ENCODE measurements around the gene EMID1.

Gene EMID1

GRCh38 chr22:29288837-29289236, 83.1 kb downstream of the EMID1 start:
- Histone ChIP-seq H3K9me3 (ENCODE audit: control insufficient read depth in 5 of 5, low read length in 5 of 5) (no peaks in the 10 kb centered on the region), H3K27ac (ENCODE audit: low read depth, low read length) (no peak overlapping the region), H3K9ac (ENCODE audit: low read length in 5 of 5) (no peak overlapping the region), H3K4me3 (ENCODE audit: low read depth in 1 of 5, low read length in 5 of 5) (no peak overlapping the region), H3K36me3 (ENCODE audit: control insufficient read depth in 5 of 5, insufficient read depth in 5 of 5, low read length in 5 of 5) (peaks cover 49 to 98% (median 89%) of the 10 kb centered on the region in 5 donors), H3K27me3 (ENCODE audit: control insufficient read depth in 5 of 5, insufficient read depth in 4 of 5, low read length in 5 of 5) (no peaks in the 10 kb centered on the region), H3K4me1 (ENCODE audit: control insufficient read depth in 5 of 5, insufficient read depth in 5 of 5, low read length in 5 of 5) (peaks cover 0 to 6% (median 0%) of the 10 kb centered on the region in 5 donors)

DNA sequence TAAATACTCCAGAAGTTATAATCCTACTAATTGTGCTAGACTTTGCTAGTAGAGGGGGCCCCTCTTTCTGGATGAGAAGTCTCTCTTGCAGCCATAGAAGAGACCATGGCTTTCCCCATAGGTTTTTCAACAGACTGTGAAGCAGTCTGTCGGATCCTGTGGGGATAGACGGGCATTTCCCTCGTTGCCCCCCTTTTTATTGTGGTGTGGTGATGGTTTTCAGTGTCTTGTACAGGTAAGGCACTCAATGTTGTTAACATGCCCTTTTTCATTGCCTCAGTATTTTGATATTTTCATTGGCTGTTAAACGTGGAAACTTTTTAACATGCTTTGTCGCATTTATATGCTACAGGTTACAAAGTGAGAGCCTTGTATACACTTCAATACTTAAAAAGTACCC, 84.4 kb downstream of the EMID1 start:
- peaks cover 45 to 98% (median 90%) of the 10 kb centered on the region in 5 donors for H3K36me3 ChIP-seq (ENCODE audit: control insufficient read depth in 5 of 5, insufficient read depth in 5 of 5, low read length in 5 of 5)
- no peak overlapping the region for H3K27ac ChIP-seq (ENCODE audit: low read depth, low read length)
- no peaks in the 10 kb centered on the region for H3K27me3 ChIP-seq (ENCODE audit: control insufficient read depth in 5 of 5, insufficient read depth in 4 of 5, low read length in 5 of 5)
- peaks cover 0 to 6% (median 0%) of the 10 kb centered on the region in 5 donors for H3K4me1 ChIP-seq (ENCODE audit: control insufficient read depth in 5 of 5, insufficient read depth in 5 of 5, low read length in 5 of 5)
- H3K4me3 ChIP-seq (ENCODE audit: low read depth in 1 of 5, low read length in 5 of 5) = no peak overlapping the region
- H3K9ac ChIP-seq (ENCODE audit: low read length in 5 of 5) = no peak overlapping the region
- no peaks in the 10 kb centered on the region for H3K9me3 ChIP-seq (ENCODE audit: control insufficient read depth in 5 of 5, low read length in 5 of 5)

- Histone ChIP-seq H3K36me3 (ENCODE audit: control insufficient read depth in 5 of 5, insufficient read depth in 5 of 5, low read length in 5 of 5) (peaks cover 45 to 98% (median 90%) of the 10 kb centered on the region in 5 donors), H3K27me3 (ENCODE audit: control insufficient read depth in 5 of 5, insufficient read depth in 4 of 5, low read length in 5 of 5) (no peaks in the 10 kb centered on the region), H3K9me3 (ENCODE audit: control insufficient read depth in 5 of 5, low read length in 5 of 5) (no peaks in the 10 kb centered on the region), H3K9ac (ENCODE audit: low read length in 5 of 5) (no peak overlapping the region), H3K27ac (ENCODE audit: low read depth, low read length) (no peak overlapping the region), H3K4me3 (ENCODE audit: low read depth in 1 of 5, low read length in 5 of 5) (no peak overlapping the region), H3K4me1 (ENCODE audit: control insufficient read depth in 5 of 5, insufficient read depth in 5 of 5, low read length in 5 of 5) (peaks cover 0 to 6% (median 0%) of the 10 kb centered on the region in 5 donors)
Measured at GRCh38 chr22:29291215-29291614, 85.5 kb downstream of the EMID1 start.

- Histone ChIP-seq H3K9ac (ENCODE audit: low read length in 5 of 5) (no peak overlapping the region), H3K4me1 (ENCODE audit: control insufficient read depth in 5 of 5, insufficient read depth in 5 of 5, low read length in 5 of 5) (peaks cover 0 to 6% (median 0%) of the 10 kb centered on the region in 5 donors), H3K36me3 (ENCODE audit: control insufficient read depth in 5 of 5, insufficient read depth in 5 of 5, low read length in 5 of 5) (peaks cover 48 to 100% (median 92%) of the 10 kb centered on the region in 5 donors), H3K9me3 (ENCODE audit: control insufficient read depth in 5 of 5, low read length in 5 of 5) (no peaks in the 10 kb centered on the region), H3K4me3 (ENCODE audit: low read depth in 1 of 5, low read length in 5 of 5) (no peak overlapping the region), H3K27ac (ENCODE audit: low read depth, low read length) (no peak overlapping the region), H3K27me3 (ENCODE audit: control insufficient read depth in 5 of 5, insufficient read depth in 4 of 5, low read length in 5 of 5) (no peaks in the 10 kb centered on the region)
Measured at GRCh38 chr22:29292379-29292778, 86.7 kb downstream of the EMID1 start.

- Histone ChIP-seq H3K4me1 (ENCODE audit: control insufficient read depth in 5 of 5, insufficient read depth in 5 of 5, low read length in 5 of 5) (peaks cover 0 to 18% (median 14%) of the 10 kb centered on the region in 5 donors), H3K9ac (ENCODE audit: low read length in 5 of 5) (no peak overlapping the region), H3K9me3 (ENCODE audit: control insufficient read depth in 5 of 5, low read length in 5 of 5) (no peaks in the 10 kb centered on the region), H3K4me3 (ENCODE audit: low read depth in 1 of 5, low read length in 5 of 5) (no peak overlapping the region), H3K36me3 (ENCODE audit: control insufficient read depth in 5 of 5, insufficient read depth in 5 of 5, low read length in 5 of 5) (peaks cover 8 to 80% (median 67%) of the 10 kb centered on the region in 5 donors), H3K27ac (ENCODE audit: low read depth, low read length) (no peak overlapping the region), H3K27me3 (ENCODE audit: control insufficient read depth in 5 of 5, insufficient read depth in 4 of 5, low read length in 5 of 5) (no peaks in the 10 kb centered on the region)
Measured at GRCh38 chr22:29298641-29299040, 92.9 kb downstream of the EMID1 start.

DNA sequence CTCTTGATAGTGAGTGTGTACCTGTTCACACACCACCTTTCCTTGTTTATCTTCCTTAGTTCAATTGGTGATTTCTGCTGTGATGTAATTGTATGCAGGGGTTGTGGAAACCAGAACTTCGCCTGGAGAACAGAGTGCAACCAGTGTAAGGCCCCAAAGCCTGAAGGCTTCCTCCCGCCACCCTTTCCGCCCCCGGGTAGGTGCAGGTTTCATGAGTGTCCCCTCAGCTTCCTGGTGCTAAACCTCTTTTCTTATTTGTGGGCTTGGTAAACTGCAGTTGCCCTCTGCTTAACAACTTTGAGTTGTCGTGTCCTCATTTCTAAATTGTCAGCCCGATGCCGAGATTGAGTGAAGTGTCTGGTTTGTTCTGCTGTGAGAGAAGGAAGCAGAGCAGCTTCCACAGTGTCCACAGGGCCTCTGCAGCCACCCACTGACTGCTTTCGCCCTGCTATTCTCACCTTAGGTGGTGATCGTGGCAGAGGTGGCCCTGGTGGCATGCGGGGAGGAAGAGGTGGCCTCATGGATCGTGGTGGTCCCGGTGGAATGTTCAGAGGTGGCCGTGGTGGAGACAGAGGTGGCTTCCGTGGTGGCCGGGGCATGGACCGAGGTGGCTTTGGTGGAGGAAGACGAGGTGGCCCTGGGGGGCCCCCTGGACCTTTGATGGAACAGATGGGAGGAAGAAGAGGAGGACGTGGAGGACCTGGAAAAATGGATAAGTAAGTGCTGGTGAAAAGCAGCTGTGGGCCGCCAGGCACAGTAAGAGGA, 93.6 kb downstream of the EMID1 start:
- H3K4me3 ChIP-seq (ENCODE audit: low read depth in 1 of 5, low read length in 5 of 5) = no peak overlapping the region
- no peak overlapping the region for H3K27ac ChIP-seq (ENCODE audit: low read depth, low read length)
- H3K27me3 ChIP-seq (ENCODE audit: control insufficient read depth in 5 of 5, insufficient read depth in 4 of 5, low read length in 5 of 5) = no peaks in the 10 kb centered on the region
- H3K9ac ChIP-seq (ENCODE audit: low read length in 5 of 5) = no peak overlapping the region
- peaks cover 0 to 18% (median 14%) of the 10 kb centered on the region in 5 donors for H3K4me1 ChIP-seq (ENCODE audit: control insufficient read depth in 5 of 5, insufficient read depth in 5 of 5, low read length in 5 of 5)
- no peaks in the 10 kb centered on the region for H3K9me3 ChIP-seq (ENCODE audit: control insufficient read depth in 5 of 5, low read length in 5 of 5)
- peaks cover 8 to 74% (median 62%) of the 10 kb centered on the region in 5 donors for H3K36me3 ChIP-seq (ENCODE audit: control insufficient read depth in 5 of 5, insufficient read depth in 5 of 5, low read length in 5 of 5)

DNA sequence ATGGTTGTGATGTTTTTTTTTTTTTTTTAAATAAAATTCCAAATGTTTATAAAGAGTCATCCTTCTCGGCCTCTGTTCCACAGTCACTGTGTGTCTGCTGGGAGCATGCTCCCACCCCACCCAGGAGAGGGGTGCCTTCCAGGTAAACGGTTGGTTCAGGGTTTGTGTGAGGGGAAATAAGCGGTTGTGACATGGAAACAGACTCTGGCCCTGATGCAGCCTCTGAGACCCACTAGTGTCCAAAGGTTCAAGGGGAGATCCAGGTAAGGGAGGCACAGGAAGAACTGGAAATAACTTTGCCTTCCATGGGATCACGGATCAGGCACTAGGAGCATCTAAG, 94.7 kb downstream of the EMID1 start:
- Histone ChIP-seq H3K9ac (ENCODE audit: low read length in 5 of 5) (no peak overlapping the region), H3K36me3 (ENCODE audit: control insufficient read depth in 5 of 5, insufficient read depth in 5 of 5, low read length in 5 of 5) (peaks cover 6 to 63% (median 56%) of the 10 kb centered on the region in 5 donors), H3K27ac (ENCODE audit: low read depth, low read length) (no peak overlapping the region), H3K9me3 (ENCODE audit: control insufficient read depth in 5 of 5, low read length in 5 of 5) (no peaks in the 10 kb centered on the region), H3K4me1 (ENCODE audit: control insufficient read depth in 5 of 5, insufficient read depth in 5 of 5, low read length in 5 of 5) (peaks cover 0 to 18% (median 14%) of the 10 kb centered on the region in 5 donors), H3K27me3 (ENCODE audit: control insufficient read depth in 5 of 5, insufficient read depth in 4 of 5, low read length in 5 of 5) (no peaks in the 10 kb centered on the region), H3K4me3 (ENCODE audit: low read depth in 1 of 5, low read length in 5 of 5) (no peak overlapping the region)

DNA sequence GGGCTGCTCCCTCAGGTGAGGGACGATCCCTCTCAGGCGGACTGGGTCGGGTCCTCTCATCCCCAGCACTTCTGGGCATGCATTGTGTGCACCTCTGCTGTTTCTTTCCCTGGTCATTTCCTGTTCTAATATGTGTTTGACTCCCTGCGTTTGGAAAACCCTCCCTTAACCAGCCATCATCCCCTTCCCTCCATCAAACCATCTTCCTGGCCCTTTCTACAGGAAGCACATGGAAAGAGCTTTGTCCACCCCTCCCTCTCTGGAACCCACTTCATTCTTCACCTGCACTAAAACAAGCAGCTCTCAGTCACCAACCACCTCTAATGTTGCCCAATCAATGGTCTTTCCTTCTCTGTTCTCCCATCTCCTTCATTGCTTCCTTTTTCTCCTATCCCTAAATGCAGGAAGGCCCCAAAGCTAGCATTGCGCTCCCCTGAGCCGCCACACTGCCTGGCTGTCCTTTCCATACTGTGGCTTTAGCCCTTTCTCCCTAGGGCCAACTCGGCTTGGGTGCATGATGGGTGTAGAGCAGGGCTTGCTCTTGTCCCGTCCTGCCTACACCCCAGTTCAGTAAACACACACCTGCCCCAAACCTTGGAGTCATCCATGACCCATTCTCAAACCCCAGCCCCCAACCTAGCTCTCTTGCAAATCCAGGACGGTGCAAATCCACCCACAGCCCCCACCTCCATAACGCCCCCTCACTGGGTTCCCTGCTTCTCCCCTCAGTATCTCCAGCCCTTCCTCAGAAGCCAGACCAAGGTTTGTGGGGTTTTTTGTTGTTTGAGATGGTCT, 95.3 kb downstream of the EMID1 start:
- no peak overlapping the region for H3K27ac ChIP-seq (ENCODE audit: low read depth, low read length)
- H3K36me3 ChIP-seq (ENCODE audit: control insufficient read depth in 5 of 5, insufficient read depth in 5 of 5, low read length in 5 of 5) = peaks cover 4 to 57% (median 50%) of the 10 kb centered on the region in 5 donors
- H3K9me3 ChIP-seq (ENCODE audit: control insufficient read depth in 5 of 5, low read length in 5 of 5) = no peaks in the 10 kb centered on the region
- no peaks in the 10 kb centered on the region for H3K27me3 ChIP-seq (ENCODE audit: control insufficient read depth in 5 of 5, insufficient read depth in 4 of 5, low read length in 5 of 5)
- H3K4me1 ChIP-seq (ENCODE audit: control insufficient read depth in 5 of 5, insufficient read depth in 5 of 5, low read length in 5 of 5) = peaks cover 2 to 20% (median 17%) of the 10 kb centered on the region in 5 donors
- no peak overlapping the region for H3K9ac ChIP-seq (ENCODE audit: low read length in 5 of 5)
- H3K4me3 ChIP-seq (ENCODE audit: low read depth in 1 of 5, low read length in 5 of 5) = no peak overlapping the region

- Histone ChIP-seq H3K9me3 (ENCODE audit: control insufficient read depth in 5 of 5, low read length in 5 of 5) (no peaks in the 10 kb centered on the region), H3K4me3 (ENCODE audit: low read depth in 1 of 5, low read length in 5 of 5) (no peak overlapping the region), H3K9ac (ENCODE audit: low read length in 5 of 5) (no peak overlapping the region), H3K27me3 (ENCODE audit: control insufficient read depth in 5 of 5, insufficient read depth in 4 of 5, low read length in 5 of 5) (no peaks in the 10 kb centered on the region), H3K27ac (ENCODE audit: low read depth, low read length) (no peak overlapping the region), H3K4me1 (ENCODE audit: control insufficient read depth in 5 of 5, insufficient read depth in 5 of 5, low read length in 5 of 5) (peaks cover 2 to 27% (median 22%) of the 10 kb centered on the region in 5 donors), H3K36me3 (ENCODE audit: control insufficient read depth in 5 of 5, insufficient read depth in 5 of 5, low read length in 5 of 5) (peaks cover 0 to 49% (median 41%) of the 10 kb centered on the region in 5 donors)
Measured at GRCh38 chr22:29301716-29302401, 96.2 kb downstream of the EMID1 start.

- Histone ChIP-seq H3K27me3 (ENCODE audit: control insufficient read depth in 5 of 5, insufficient read depth in 4 of 5, low read length in 5 of 5) (no peaks in the 10 kb centered on the region), H3K9me3 (ENCODE audit: control insufficient read depth in 5 of 5, low read length in 5 of 5) (no peaks in the 10 kb centered on the region), H3K4me3 (ENCODE audit: low read depth in 1 of 5, low read length in 5 of 5) (no peak overlapping the region), H3K4me1 (ENCODE audit: control insufficient read depth in 5 of 5, insufficient read depth in 5 of 5, low read length in 5 of 5) (peaks cover 2 to 28% (median 24%) of the 10 kb centered on the region in 5 donors), H3K36me3 (ENCODE audit: control insufficient read depth in 5 of 5, insufficient read depth in 5 of 5, low read length in 5 of 5) (peaks cover 0 to 44% (median 37%) of the 10 kb centered on the region in 5 donors), H3K9ac (ENCODE audit: low read length in 5 of 5) (no peak overlapping the region), H3K27ac (ENCODE audit: low read depth, low read length) (no peak overlapping the region)
Measured at GRCh38 chr22:29302402-29302680, 96.6 kb downstream of the EMID1 start.

Measured in subcutaneous abdominal adipose tissue (tissue), 5 donors.